HG03520 (cell line): ENCODE results near the gene IL36A.

Experiments used
- ATAC-seq: cut with Tn5 transposase; IDR thresholded peaks from one replicate; pipeline ENCODE4 v1.9.1; 2021; ENCODE audit warnings: mild to moderate bottlenecking, moderate library complexity; ENCODE audit not compliant: unreplicated experiment

Gene IL36A

DNA sequence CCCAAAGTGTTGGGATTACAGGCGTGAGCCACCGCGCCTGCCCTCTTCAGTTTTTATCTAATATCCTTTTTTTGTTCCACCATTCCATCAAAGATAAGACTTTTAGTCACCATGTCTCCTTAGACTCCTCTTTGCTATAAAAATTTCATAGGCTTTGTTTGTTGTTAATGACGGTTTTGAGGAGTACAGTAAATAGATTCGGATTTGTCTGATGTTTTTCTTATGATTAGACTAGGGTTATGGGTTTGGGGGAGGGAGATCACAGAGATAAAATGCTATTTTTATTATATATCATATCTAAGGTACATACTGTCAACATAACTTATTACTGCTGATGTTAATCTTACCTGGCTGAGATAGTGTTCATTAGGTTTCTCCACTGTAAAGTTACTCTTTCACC, 41.2 kb downstream of the IL36A start:
- no peak for ATAC-seq

DNA sequence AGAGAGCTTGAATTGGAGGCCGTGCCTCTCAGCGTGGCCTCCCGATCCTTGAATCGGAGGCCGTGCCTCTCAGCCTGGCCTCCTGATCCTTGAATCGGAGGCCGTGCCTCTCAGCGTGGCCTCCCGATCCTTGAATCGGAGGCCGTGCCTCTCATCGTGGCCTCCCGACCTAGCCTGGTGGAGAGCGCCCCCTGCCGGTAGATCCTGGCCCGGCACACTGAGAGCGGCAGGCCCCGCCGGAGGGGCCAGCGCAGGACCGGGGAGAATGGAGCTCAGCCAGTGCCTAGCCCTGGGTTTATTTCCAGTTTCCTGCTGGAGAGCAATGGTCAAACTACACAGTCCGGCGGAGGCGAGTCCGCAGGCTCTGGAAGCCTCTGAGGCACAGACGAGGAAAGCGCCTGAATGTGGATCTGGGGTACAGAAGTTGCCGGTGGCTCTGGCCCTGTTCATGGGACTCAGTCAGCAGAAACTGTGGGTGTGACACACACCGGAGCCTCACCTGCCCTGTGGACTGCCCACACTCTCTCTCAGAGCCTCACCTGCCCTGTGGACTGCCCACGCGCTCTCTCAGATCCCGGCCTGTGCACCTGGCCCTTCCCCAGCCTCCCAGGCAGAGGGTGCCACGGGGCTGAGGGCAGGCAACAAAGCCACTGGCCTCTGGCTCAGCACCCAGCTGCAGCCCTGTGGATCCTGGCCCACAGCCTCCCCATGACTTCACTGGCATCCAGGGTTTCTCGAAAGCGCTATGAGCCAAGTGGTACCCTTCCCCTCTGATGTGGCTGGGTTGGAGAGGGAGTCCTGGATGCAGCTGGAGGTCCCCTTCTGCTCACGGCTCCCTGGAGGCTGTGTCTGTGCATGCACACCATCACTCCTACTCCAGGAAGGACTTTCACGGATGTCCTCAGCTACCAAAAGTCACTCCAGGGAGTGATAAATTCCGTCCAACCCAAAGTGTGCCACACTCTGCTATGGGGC, 45.9 kb downstream of the IL36A start:
- no peak for ATAC-seq

- ATAC-seq = no peak
Observed at GRCh38 chr2:113052396-113052917, 47.2 kb downstream of the IL36A start, which contains the start of gene IL36B. IL36B (minus strand) TSS chr2:113052867.

DNA sequence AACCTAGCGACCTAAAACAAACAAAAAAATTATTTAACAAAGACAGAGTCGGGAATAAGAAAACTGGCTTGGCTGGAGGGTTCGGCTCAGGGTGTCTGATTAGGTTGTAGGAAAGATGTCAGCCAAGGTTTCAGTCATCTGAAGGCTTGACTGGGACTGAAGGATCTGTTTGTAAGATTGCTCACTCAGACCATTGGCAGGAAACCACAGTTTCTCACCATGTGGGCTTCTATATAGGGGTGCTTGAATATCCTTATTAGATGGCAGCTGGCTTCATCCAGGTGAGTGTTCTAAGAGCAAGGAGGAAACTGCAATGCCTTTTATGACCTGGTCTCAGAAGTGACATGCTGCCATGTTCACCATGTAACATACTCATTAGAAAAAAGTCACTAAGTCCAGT, 48.4 kb downstream of the IL36A start:
- no peak for ATAC-seq

- ATAC-seq = no peak
Observed at GRCh38 chr2:113054066-113054465, 48.8 kb downstream of the IL36A start.

DNA sequence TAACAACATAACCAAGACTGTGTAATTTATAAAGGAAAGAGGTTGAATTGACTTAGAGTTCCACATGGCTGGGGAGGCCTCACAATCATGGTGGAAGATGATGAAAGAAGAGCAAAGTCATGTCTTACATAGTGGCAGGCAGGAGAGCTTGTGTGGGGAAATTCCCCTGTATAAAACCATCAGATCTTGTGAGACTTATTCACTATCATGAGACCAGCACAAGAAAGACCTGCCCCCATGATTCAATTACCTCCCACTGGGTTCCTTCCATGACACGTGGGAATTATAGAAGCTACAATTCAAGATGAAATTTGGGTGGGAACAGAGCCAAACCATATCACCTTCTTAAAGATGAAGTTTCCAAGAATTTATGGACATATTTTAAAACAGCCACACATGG, 51.3 kb downstream of the IL36A start:
- no peak for ATAC-seq

- ATAC-seq = no peak
Observed at GRCh38 chr2:113057117-113057516, 51.9 kb downstream of the IL36A start.
